Measurements from ENCODE around the gene ARFRP1.
"Not testable (repeated sequence)": the region's sequence is repeated elsewhere in the genome, so short reads cannot be mapped to it uniquely, and the experiment has no call there.

Gene ARFRP1

GRCh38 chr20:63661959-63662812 is 45.6 kb downstream of the ARFRP1 start:
- TF ChIP-seq EZH2phosphoT487 (conservative IDR thresholded peaks at IDR 0.05; ENCODE audit: low read length) (no peak), CTCF (IDR thresholded peaks at IDR 0.05; ENCODE audit: insufficient read depth, low read length, poor library complexity, severe bottlenecking) (no peak)
- H3K79me2 ChIP-seq (ENCODE audit: insufficient read depth, low read length) = peaks cover 13% of the 10 kb centered on the region
- H3K4me2 ChIP-seq (ENCODE audit: low read depth, low read length, poor library complexity, severe bottlenecking) = no peak overlapping the region
- H3K9me3 ChIP-seq (ENCODE audit: insufficient read depth, low read length) = no peaks in the 10 kb centered on the region
- no peak overlapping the region for H3K4me3 ChIP-seq (ENCODE audit: insufficient read depth, low read length, poor library complexity, severe bottlenecking)
- no peak overlapping the region for H3K27ac ChIP-seq (ENCODE audit: low read depth, low read length)
- H4K20me1 ChIP-seq (ENCODE audit: low read depth, low read length) = no peaks in the 10 kb centered on the region
- H3K9me2 ChIP-seq (replicated peaks; ENCODE audit: insufficient read depth, low read length) = no peaks in the 10 kb centered on the region
- no peaks in the 10 kb centered on the region for H3F3A ChIP-seq (ENCODE audit: insufficient read depth)
- H3K36me3 ChIP-seq (ENCODE audit: low read length) = no peaks in the 10 kb centered on the region
- no peak overlapping the region for H2AFZ ChIP-seq (ENCODE audit: low read depth, low read length, severe bottlenecking)
- H3K27me3 ChIP-seq (ENCODE audit: low read length) = no peaks in the 10 kb centered on the region
- no peak overlapping the region for H3K9ac ChIP-seq (ENCODE audit: low read length)

- H3K79me2 ChIP-seq (ENCODE audit: insufficient read depth, low read length) = peaks cover 13% of the 10 kb centered on the region
- no peak overlapping the region for H3K4me2 ChIP-seq (ENCODE audit: low read depth, low read length, poor library complexity, severe bottlenecking)
- H4K20me1 ChIP-seq (ENCODE audit: low read depth, low read length) = no peaks in the 10 kb centered on the region
- H3K4me3 ChIP-seq (ENCODE audit: insufficient read depth, low read length, poor library complexity, severe bottlenecking) = no peak overlapping the region
- H3K27ac ChIP-seq (ENCODE audit: low read depth, low read length) = no peak overlapping the region
- no peaks in the 10 kb centered on the region for H3K27me3 ChIP-seq (ENCODE audit: low read length)
- no peaks in the 10 kb centered on the region for H3K9me2 ChIP-seq (replicated peaks; ENCODE audit: insufficient read depth, low read length)
- no peaks in the 10 kb centered on the region for H3K36me3 ChIP-seq (ENCODE audit: low read length)
- H3F3A ChIP-seq (ENCODE audit: insufficient read depth) = no peaks in the 10 kb centered on the region
- no peaks in the 10 kb centered on the region for H3K9me3 ChIP-seq (ENCODE audit: insufficient read depth, low read length)
- H3K9ac ChIP-seq (ENCODE audit: low read length) = no peak overlapping the region
- H2AFZ ChIP-seq (ENCODE audit: low read depth, low read length, severe bottlenecking) = no peak overlapping the region
- TF ChIP-seq CTCF (IDR thresholded peaks at IDR 0.05; ENCODE audit: insufficient read depth, low read length, poor library complexity, severe bottlenecking) (no peak), EZH2phosphoT487 (conservative IDR thresholded peaks at IDR 0.05; ENCODE audit: low read length) (no peak)
Observed at GRCh38 chr20:63661108-63661507, 46.7 kb downstream of the ARFRP1 start.

GRCh38 chr20:63660622-63661021 is 47.2 kb downstream of the ARFRP1 start:
- H3K9me3 ChIP-seq (ENCODE audit: insufficient read depth, low read length) = no peaks in the 10 kb centered on the region
- no peak overlapping the region for H3K4me3 ChIP-seq (ENCODE audit: insufficient read depth, low read length, poor library complexity, severe bottlenecking)
- no peak overlapping the region for H3K27ac ChIP-seq (ENCODE audit: low read depth, low read length)
- H2AFZ ChIP-seq (ENCODE audit: low read depth, low read length, severe bottlenecking) = no peak overlapping the region
- H4K20me1 ChIP-seq (ENCODE audit: low read depth, low read length) = no peaks in the 10 kb centered on the region
- no peak overlapping the region for H3K9ac ChIP-seq (ENCODE audit: low read length)
- H3K79me2 ChIP-seq (ENCODE audit: insufficient read depth, low read length) = peaks cover 13% of the 10 kb centered on the region
- no peaks in the 10 kb centered on the region for H3K9me2 ChIP-seq (replicated peaks; ENCODE audit: insufficient read depth, low read length)
- H3K27me3 ChIP-seq (ENCODE audit: low read length) = no peaks in the 10 kb centered on the region
- no peaks in the 10 kb centered on the region for H3K36me3 ChIP-seq (ENCODE audit: low read length)
- TF ChIP-seq EZH2phosphoT487 (conservative IDR thresholded peaks at IDR 0.05; ENCODE audit: low read length) = no peak
- TF ChIP-seq CTCF (IDR thresholded peaks at IDR 0.05; ENCODE audit: insufficient read depth, low read length, poor library complexity, severe bottlenecking) = no peak
- H3K4me2 ChIP-seq (ENCODE audit: low read depth, low read length, poor library complexity, severe bottlenecking) = no peak overlapping the region
- H3F3A ChIP-seq (ENCODE audit: insufficient read depth) = no peaks in the 10 kb centered on the region

GRCh38 chr20:63660174-63660573 is 47.6 kb downstream of the ARFRP1 start:
- H3K4me2 ChIP-seq (ENCODE audit: low read depth, low read length, poor library complexity, severe bottlenecking); H3K9me2 ChIP-seq (replicated peaks; ENCODE audit: insufficient read depth, low read length); H3K9ac ChIP-seq (ENCODE audit: low read length); H2AFZ ChIP-seq (ENCODE audit: low read depth, low read length, severe bottlenecking); H3K4me3 ChIP-seq (ENCODE audit: insufficient read depth, low read length, poor library complexity, severe bottlenecking); H4K20me1 ChIP-seq (ENCODE audit: low read depth, low read length); H3K27me3 ChIP-seq (ENCODE audit: low read length); H3F3A ChIP-seq (ENCODE audit: insufficient read depth); H3K27ac ChIP-seq (ENCODE audit: low read depth, low read length); H3K9me3 ChIP-seq (ENCODE audit: insufficient read depth, low read length); H3K36me3 ChIP-seq (ENCODE audit: low read length): not testable (repeated sequence)
- peaks cover 13% of the 10 kb centered on the region for H3K79me2 ChIP-seq (ENCODE audit: insufficient read depth, low read length)
